ENCODE data around the gene SGPL1. TPM values are rescaled to one million over a fixed set of nuclear protein-coding genes. Genes with fewer than 3 reads are reported as not detected.

SGPL1 gene
- total RNA-seq, 1 experiment from 2014 or later, result 93.8 TPM

DNA sequence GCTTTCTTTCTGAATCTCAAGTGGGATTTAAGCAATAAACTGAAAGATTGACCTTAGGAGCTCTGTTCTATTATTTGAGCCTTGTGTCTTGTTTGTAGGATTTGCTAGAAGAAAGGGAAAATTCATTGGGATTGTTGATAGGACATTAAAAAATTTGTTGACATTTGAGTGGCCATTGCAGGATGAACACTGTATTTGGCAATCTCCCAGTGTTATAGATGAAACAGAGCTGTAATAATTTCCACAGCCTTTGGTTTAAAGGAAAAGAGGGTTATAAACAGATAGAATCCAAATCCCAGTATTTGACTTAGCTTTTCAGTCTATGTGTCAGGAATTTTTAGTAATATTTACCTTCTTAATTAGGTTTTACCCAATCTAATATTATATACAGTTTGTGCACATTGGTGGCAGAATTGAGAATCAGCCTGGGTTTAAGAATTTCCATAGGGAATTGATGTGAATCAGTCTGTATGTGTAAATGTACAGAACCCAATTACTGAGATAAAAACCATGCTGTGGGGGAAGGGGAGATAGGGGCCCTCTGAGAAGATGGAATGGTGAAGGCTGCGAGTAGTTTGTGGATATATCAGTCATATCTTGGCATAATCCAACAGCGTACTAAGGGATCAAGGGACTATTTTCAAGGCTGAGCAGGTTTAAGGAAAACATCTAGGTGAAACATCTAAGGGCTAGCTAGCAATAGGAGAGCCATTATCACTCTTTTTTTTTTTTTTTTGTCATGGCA lies 6.5 kb downstream of the SGPL1 start:
- TF ChIP-seq, protein P1, sequence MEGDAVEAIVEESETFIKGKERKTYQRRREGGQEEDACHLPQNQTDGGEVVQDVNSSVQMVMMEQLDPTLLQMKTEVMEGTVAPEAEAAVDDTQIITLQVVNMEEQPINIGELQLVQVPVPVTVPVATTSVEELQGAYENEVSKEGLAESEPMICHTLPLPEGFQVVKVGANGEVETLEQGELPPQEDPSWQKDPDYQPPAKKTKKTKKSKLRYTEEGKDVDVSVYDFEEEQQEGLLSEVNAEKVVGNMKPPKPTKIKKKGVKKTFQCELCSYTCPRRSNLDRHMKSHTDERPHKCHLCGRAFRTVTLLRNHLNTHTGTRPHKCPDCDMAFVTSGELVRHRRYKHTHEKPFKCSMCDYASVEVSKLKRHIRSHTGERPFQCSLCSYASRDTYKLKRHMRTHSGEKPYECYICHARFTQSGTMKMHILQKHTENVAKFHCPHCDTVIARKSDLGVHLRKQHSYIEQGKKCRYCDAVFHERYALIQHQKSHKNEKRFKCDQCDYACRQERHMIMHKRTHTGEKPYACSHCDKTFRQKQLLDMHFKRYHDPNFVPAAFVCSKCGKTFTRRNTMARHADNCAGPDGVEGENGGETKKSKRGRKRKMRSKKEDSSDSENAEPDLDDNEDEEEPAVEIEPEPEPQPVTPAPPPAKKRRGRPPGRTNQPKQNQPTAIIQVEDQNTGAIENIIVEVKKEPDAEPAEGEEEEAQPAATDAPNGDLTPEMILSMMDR (IDR thresholded peaks at IDR 0.05; ENCODE audit: unreplicated experiment), result no peak
- Mint-ChIP-seq H3K27me3 (ENCODE audit: insufficient read depth, unreplicated experiment) (no peaks in the 10 kb centered on the region), H3K9me3 (ENCODE audit: unreplicated experiment) (no peaks in the 10 kb centered on the region), H3K27ac (ENCODE audit: low read depth, unreplicated experiment) (no peak overlapping the region), H3K4me3 (ENCODE audit: unreplicated experiment) (no peak overlapping the region), H3K4me1 (ENCODE audit: insufficient read depth, unreplicated experiment) (peaks cover 10% of the 10 kb centered on the region), H3K36me3 (ENCODE audit: insufficient read depth, unreplicated experiment) (peaks cover 24% of the 10 kb centered on the region)
- POLR2A ChIA-PET, result interaction anchor here (1.1 kb wide), 1 partner anchor 10 kb away, joined by 3 read pairs; no protein-coding TSS in a partner anchor
- BruUV-seq (replicated peaks), result no TSS peak
- CTCF ChIA-PET, result interaction anchor here (0.6 to 1.8 kb wide), 5 partner anchors 10 to 1429 kb away, joined by 3 to 8 read pairs (median 3); no protein-coding TSS in a partner anchor
- DNase-seq (ENCODE audit: unreplicated experiment), result no peak
- intact Hi-C loops (cut with micrococcal nuclease), result no loop called here

DNA sequence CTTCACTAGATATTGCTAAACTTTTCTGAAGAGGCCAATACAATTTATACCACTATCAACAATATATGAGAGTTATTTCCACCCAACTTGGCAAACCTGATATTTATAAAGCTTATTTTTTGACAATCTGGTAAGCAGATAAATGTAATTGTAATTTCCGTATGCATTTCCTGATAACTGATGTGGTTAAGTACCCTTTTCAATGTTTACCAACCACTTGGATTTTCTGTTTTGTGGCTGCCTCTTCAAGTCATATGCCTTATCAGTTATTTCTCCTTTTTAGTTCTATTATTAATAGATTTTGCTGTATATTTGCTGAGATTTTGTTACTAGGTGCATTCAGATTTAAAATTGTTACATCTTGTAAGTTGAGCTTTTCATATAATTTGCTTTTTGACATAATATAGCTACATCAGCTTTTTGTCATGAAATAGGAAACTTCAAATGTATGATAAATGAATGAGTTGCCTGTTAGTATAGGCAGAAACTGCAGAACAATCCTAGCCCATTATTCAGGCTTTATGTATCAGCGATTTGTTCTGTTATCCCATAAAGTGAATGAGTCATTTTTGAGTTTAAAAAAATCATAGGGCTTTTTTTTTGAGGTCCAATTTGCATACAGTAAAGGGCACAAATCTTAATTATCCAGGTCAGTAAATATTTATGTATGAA lies 11.5 kb downstream of the SGPL1 start:
- TF ChIP-seq, protein P1 (IDR thresholded peaks at IDR 0.05; ENCODE audit: unreplicated experiment), result no peak
- intact Hi-C loops (cut with micrococcal nuclease), result no loop called here
- no TSS peak for BruUV-seq (replicated peaks)
- Mint-ChIP-seq H3K4me1 (ENCODE audit: insufficient read depth, unreplicated experiment) (no peaks in the 10 kb centered on the region), H3K36me3 (ENCODE audit: insufficient read depth, unreplicated experiment) (peaks cover 30% of the 10 kb centered on the region), H3K4me3 (ENCODE audit: unreplicated experiment) (no peak overlapping the region), H3K9me3 (ENCODE audit: unreplicated experiment) (no peaks in the 10 kb centered on the region), H3K27ac (ENCODE audit: low read depth, unreplicated experiment) (no peak overlapping the region), H3K27me3 (ENCODE audit: insufficient read depth, unreplicated experiment) (no peaks in the 10 kb centered on the region)
- POLR2A ChIA-PET, result interaction anchor here (0.7 to 1.3 kb wide), 2 partner anchors 11 to 16 kb away, joined by 5 to 8 read pairs; partner anchors contain the start of gene SGPL1
- CTCF ChIA-PET, result interaction anchor here (0.5 to 0.7 kb wide), 2 partner anchors 208 to 278 kb away, joined by 3 to 4 read pairs; no protein-coding TSS in a partner anchor
- no peak for DNase-seq (ENCODE audit: unreplicated experiment)

DNA sequence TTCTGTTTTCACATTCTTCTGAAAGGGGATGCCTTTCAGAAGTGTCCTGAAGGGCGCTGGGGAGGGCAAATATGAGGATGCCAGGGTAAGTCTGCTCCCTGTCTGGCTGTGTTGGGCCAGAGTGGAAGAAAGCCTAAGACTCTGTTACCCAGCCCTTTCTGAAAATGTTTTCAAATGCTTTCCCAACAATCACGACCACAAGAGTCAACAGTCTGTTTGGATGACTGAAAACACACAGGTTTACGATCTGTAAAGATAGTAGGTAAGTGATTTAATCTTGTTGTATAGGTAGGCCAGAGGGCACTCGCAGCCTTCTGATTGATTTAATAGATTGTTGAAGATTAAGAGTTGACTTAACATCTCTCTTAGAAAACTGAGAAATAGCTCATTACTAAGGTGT lies 13.2 kb downstream of the SGPL1 start:
- intact Hi-C loops (cut with micrococcal nuclease), result no loop called here
- Mint-ChIP-seq H3K36me3 (ENCODE audit: insufficient read depth, unreplicated experiment) (peaks cover 26% of the 10 kb centered on the region), H3K27me3 (ENCODE audit: insufficient read depth, unreplicated experiment) (no peaks in the 10 kb centered on the region), H3K4me3 (ENCODE audit: unreplicated experiment) (no peak overlapping the region), H3K4me1 (ENCODE audit: insufficient read depth, unreplicated experiment) (peaks cover 12% of the 10 kb centered on the region), H3K27ac (ENCODE audit: low read depth, unreplicated experiment) (no peak overlapping the region), H3K9me3 (ENCODE audit: unreplicated experiment) (no peaks in the 10 kb centered on the region)
- TF ChIP-seq, protein P1 (IDR thresholded peaks at IDR 0.05; ENCODE audit: unreplicated experiment), result no peak
- ChIA-PET POLR2A (interaction anchor here (0.7 kb wide), 1 partner anchor 396 kb away, joined by 3 read pairs; no protein-coding TSS in a partner anchor), CTCF (no interaction called here)
- no peak for DNase-seq (ENCODE audit: unreplicated experiment)
- BruUV-seq (replicated peaks), result no TSS peak

DNA sequence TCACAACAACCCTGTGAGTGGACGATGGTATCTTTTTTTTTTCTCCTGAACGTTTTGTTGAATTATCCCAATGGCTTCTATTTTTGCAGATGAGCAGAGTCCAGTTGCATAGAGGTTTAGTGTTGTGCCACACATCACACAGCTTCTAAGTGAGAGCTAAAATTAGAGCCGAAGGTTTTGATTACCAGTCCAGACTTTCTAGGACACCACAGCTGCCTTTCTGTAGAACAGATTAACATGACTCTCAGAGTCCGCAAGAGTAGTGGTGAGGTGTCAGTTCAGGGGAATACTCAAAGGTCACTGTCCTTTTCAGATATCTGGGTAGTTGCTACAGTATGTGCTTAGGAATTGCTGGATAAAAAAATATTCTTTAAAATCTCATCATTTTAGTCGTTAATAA lies 13.8 kb downstream of the SGPL1 start:
- H3K4me3 Mint-ChIP-seq (ENCODE audit: unreplicated experiment), result no peak overlapping the region
- ChIA-PET POLR2A (interaction anchor here (0.7 kb wide), 1 partner anchor 396 kb away, joined by 3 read pairs; no protein-coding TSS in a partner anchor), CTCF (no interaction called here)
- H3K27ac Mint-ChIP-seq (ENCODE audit: low read depth, unreplicated experiment), result no peak overlapping the region
- no TSS peak for BruUV-seq (replicated peaks)
- no peaks in the 10 kb centered on the region for H3K9me3 Mint-ChIP-seq (ENCODE audit: unreplicated experiment)
- intact Hi-C loops (cut with micrococcal nuclease), result no loop called here
- H3K36me3 Mint-ChIP-seq (ENCODE audit: insufficient read depth, unreplicated experiment), result peaks cover 22% of the 10 kb centered on the region
- TF ChIP-seq, protein P1 (IDR thresholded peaks at IDR 0.05; ENCODE audit: unreplicated experiment), result no peak
- DNase-seq (ENCODE audit: unreplicated experiment), result no peak
- no peaks in the 10 kb centered on the region for H3K27me3 Mint-ChIP-seq (ENCODE audit: insufficient read depth, unreplicated experiment)
- peaks cover 12% of the 10 kb centered on the region for H3K4me1 Mint-ChIP-seq (ENCODE audit: insufficient read depth, unreplicated experiment)

Data from MCF 10A (cell line).